ENCODE measurements around the gene IGF2.

Gene IGF2

DNA sequence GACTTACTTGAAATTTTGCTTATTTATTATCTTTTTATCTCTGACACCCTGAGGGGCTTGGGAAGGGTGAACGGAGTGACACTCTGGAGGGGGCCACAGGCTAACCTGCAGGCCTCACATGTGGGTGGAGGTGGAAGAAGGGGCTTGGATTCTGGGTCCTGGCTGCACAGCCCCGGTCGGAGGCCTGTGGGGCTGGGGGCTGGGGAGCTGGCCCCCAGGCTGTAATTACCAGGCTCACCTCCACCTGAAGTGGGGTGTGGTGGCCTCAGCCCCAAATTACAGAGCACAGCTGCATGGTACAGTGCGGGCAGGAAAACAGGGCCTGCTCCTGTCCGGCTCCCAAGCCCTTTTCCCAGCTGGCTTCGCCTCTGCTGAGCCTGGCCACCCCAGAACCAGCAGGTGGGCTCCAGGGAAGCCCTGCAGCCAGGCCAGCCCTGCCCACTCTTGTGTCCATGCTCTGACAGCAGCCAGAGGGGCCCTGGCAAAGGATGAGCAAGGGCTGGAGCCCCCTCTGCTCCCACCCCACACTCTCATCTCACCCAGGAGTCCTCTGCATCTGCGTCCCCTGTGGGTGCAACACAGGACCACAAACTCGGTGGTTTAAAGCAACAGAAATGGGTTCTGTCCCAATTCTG is 48.0 kb downstream of the IGF2 start:
- TF ChIP-seq, protein P1, sequence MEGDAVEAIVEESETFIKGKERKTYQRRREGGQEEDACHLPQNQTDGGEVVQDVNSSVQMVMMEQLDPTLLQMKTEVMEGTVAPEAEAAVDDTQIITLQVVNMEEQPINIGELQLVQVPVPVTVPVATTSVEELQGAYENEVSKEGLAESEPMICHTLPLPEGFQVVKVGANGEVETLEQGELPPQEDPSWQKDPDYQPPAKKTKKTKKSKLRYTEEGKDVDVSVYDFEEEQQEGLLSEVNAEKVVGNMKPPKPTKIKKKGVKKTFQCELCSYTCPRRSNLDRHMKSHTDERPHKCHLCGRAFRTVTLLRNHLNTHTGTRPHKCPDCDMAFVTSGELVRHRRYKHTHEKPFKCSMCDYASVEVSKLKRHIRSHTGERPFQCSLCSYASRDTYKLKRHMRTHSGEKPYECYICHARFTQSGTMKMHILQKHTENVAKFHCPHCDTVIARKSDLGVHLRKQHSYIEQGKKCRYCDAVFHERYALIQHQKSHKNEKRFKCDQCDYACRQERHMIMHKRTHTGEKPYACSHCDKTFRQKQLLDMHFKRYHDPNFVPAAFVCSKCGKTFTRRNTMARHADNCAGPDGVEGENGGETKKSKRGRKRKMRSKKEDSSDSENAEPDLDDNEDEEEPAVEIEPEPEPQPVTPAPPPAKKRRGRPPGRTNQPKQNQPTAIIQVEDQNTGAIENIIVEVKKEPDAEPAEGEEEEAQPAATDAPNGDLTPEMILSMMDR (conservative IDR thresholded peaks at IDR 0.05; ENCODE audit: low read depth, low read length): no peak
- no peaks in the 10 kb centered on the region for H4K20me1 ChIP-seq (ENCODE audit: insufficient read depth)
- no peak overlapping the region for H3K4me2 ChIP-seq
- H3K27me3 ChIP-seq (ENCODE audit: insufficient read depth, low read depth): peaks cover 56% of the 10 kb centered on the region; the same call in 1 of the 2 replicates
- peaks cover 13% of the 10 kb centered on the region for H3K4me1 ChIP-seq (ENCODE audit: low read depth, poor library complexity, severe bottlenecking)
- no peaks in the 10 kb centered on the region for H3K36me3 ChIP-seq (ENCODE audit: insufficient read depth)
- H3K27ac ChIP-seq: no peak overlapping the region
- H3K79me2 ChIP-seq (ENCODE audit: insufficient read depth, low read depth): no peaks in the 10 kb centered on the region
- no peak overlapping the region for H2AFZ ChIP-seq (ENCODE audit: low read depth)
- no peak overlapping the region for H3K4me3 ChIP-seq (IDR thresholded peaks at IDR 0.05; ENCODE audit: insufficient read depth, low read depth, low read length)
- H3K9ac ChIP-seq: no peak overlapping the region

DNA sequence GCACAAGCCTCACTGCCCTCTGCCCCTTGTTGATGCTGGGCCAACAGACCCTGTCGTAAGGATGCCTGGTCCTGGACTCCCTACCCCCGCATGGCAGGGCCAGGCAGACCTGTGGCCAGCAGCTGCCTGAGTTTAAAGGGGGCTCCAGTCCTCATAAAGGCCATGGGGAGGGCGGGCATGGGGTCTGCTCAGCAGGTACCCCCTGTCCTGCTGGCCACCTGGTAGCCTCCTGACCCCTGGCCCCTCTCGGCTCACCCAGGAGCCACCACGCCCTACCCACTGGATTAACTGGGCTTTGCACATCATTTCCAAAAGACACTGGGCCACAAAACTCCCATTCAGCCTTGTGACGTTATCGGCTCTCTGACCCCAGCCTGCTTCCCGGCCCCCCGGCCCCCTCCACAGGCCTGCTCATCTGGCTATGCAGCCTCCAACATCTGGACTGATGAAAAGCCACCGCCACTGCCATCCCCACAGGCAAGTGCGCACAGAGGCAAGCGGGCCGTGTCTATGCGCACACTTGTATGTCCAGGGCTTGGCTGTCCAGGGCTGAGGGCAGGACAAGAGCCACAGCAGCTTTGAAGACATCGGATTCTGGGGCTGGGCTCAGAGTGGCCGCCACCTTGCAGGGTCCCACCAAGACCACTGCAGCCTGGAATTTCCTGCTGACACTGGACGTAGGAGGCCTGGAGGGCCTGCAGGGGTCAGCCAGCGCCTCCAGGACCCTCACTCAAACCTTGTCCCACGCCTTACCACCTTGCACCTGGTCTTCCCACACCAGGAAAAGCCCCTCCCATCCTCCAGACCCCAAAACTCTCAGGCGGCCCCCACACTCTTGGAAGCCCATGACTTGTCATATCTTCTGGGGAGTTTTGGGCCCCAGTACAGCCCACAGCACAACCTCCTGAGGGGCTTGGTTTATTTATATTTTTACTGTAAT is 48.7 kb downstream of the IGF2 start:
- H3K27ac ChIP-seq: no peak overlapping the region
- no peak overlapping the region for H3K9ac ChIP-seq
- TF ChIP-seq, protein P1 (conservative IDR thresholded peaks at IDR 0.05; ENCODE audit: low read depth, low read length): no peak
- H3K4me3 ChIP-seq (IDR thresholded peaks at IDR 0.05; ENCODE audit: insufficient read depth, low read depth, low read length): no peak overlapping the region
- H3K27me3 ChIP-seq (ENCODE audit: insufficient read depth, low read depth): peaks cover 56% of the 10 kb centered on the region; the same call in 1 of the 2 replicates
- H3K36me3 ChIP-seq (ENCODE audit: insufficient read depth): no peaks in the 10 kb centered on the region
- peaks cover 13% of the 10 kb centered on the region for H3K4me1 ChIP-seq (ENCODE audit: low read depth, poor library complexity, severe bottlenecking)
- no peak overlapping the region for H3K4me2 ChIP-seq
- H4K20me1 ChIP-seq (ENCODE audit: insufficient read depth): no peaks in the 10 kb centered on the region
- H3K79me2 ChIP-seq (ENCODE audit: insufficient read depth, low read depth): no peaks in the 10 kb centered on the region
- no peak overlapping the region for H2AFZ ChIP-seq (ENCODE audit: low read depth)

DNA sequence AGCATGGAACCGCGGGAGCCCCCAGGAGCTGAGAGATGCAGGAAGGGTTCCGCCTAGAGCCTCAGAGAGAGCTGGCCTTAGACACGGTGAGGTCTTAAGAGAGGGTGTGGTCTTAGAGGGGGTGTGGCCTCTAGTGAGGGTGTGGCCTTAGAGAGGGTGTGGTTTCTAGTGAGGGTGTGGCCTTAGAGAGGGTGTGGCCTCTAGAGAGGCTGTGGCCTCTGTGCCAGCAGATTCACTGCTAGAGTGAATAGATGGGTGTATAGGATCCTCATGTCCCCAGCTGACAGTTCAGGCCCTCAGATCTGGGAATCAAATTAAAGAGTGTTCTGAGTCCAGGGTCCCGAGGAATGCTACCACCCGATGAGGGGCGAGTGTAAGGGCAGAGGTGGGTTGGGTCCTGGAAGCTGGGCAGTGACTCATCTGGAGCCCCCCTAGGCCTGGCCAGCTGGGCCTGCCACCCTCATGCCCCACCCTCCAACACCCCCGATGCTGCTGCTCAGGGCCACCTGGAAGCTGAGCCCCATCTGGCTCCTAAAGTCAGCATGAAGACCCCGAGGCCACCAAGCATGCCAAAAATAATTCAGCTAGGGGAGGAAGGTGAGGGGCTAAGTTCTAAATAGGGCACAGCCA is 49.5 kb downstream of the IGF2 start:
- no peak overlapping the region for H3K9ac ChIP-seq
- peaks cover 13% of the 10 kb centered on the region for H3K4me1 ChIP-seq (ENCODE audit: low read depth, poor library complexity, severe bottlenecking)
- no peaks in the 10 kb centered on the region for H3K36me3 ChIP-seq (ENCODE audit: insufficient read depth)
- no peak overlapping the region for H3K4me3 ChIP-seq (IDR thresholded peaks at IDR 0.05; ENCODE audit: insufficient read depth, low read depth, low read length)
- H4K20me1 ChIP-seq (ENCODE audit: insufficient read depth): no peaks in the 10 kb centered on the region
- H3K27me3 ChIP-seq (ENCODE audit: insufficient read depth, low read depth): peaks cover 62% of the 10 kb centered on the region
- no peak overlapping the region for H3K27ac ChIP-seq
- H3K4me2 ChIP-seq: no peak overlapping the region
- H3K79me2 ChIP-seq (ENCODE audit: insufficient read depth, low read depth): no peaks in the 10 kb centered on the region
- H2AFZ ChIP-seq (ENCODE audit: low read depth): no peak overlapping the region
- TF ChIP-seq, protein P1 (conservative IDR thresholded peaks at IDR 0.05; ENCODE audit: low read depth, low read length): no peak

DNA sequence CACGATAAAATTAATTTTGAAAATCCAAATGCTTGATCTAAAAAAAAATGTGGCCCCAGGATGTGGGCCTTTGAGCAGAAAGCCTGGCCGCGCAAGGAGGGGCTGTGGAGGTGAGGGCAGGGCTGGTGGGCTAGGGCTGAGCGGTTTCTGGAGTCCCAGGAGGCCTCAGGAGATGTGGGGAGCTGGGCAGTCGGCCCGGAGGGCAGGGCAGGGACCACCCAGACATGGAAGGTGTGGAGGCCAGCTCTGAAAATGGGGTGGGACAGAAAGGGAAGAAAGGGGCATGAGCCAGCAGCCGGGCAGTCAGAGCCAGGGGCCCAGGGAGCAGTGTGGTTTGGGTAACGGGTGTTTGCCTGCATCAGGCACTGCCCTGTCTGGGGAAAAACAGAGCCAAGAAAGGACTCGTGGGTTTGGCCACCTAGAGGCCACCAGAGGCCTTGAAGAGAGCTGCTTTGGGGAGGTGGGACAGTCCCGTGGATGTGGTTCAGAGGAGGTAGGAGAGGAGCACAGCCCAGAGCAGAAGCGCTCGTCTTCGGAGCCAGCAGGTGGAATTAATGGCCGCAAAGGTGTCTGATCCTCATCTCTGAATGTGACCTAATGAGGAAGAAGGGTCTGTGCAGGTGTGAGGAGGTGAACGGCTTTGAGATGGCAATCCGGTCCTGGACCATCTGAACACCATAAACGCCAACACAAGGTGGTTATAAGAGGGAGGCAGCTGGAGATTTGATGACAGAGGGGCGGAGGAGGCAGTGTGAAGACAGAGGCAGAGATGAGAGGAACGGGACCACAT is 50.2 kb downstream of the IGF2 start:
- Histone ChIP-seq H3K4me3 (IDR thresholded peaks at IDR 0.05; ENCODE audit: insufficient read depth, low read depth, low read length) (no peak overlapping the region), H4K20me1 (ENCODE audit: insufficient read depth) (no peaks in the 10 kb centered on the region), H3K9ac (no peak overlapping the region), H3K27me3 (ENCODE audit: insufficient read depth, low read depth) (peaks cover 70% of the 10 kb centered on the region), H2AFZ (ENCODE audit: low read depth) (no peak overlapping the region), H3K27ac (no peak overlapping the region), H3K4me2 (no peak overlapping the region), H3K36me3 (ENCODE audit: insufficient read depth) (no peaks in the 10 kb centered on the region), H3K79me2 (ENCODE audit: insufficient read depth, low read depth) (no peaks in the 10 kb centered on the region), H3K4me1 (ENCODE audit: low read depth, poor library complexity, severe bottlenecking) (peaks cover 13% of the 10 kb centered on the region)
- TF ChIP-seq, protein P1 (conservative IDR thresholded peaks at IDR 0.05; ENCODE audit: low read depth, low read length): no peak
